Measurements from ENCODE around the gene SLC6A7. TPM values are rescaled to one million over a fixed set of nuclear protein-coding genes. Genes with fewer than 3 reads are reported as not detected.

Gene SLC6A7
- not detected for total RNA-seq
- polyA plus RNA-seq (ENCODE audit: insufficient read depth, low read depth, low replicate concordance): not detected
- long read RNA-seq, donor 1: 0 reads
- long read RNA-seq, donor 2: 0 reads
- long read RNA-seq, donor 3: 0 reads
- long read RNA-seq, donor 4: 0 reads
- long read RNA-seq, donor 5: 0 reads
- long read RNA-seq, donor 6: 0 reads
- long read RNA-seq, donor 7, partial matches to known transcripts: 0 of 1 reads
- long read RNA-seq, donor 7, other reads (novel, unspliced or antisense): 1 of 1 reads
- long read RNA-seq, donor 8: 0 reads
- long read RNA-seq, donor 9: 0 reads
- long read RNA-seq, donor 10: 0 reads

- intact Hi-C loops (cut with DNase I): no loop called here
- no peak for TF ChIP-seq CTCF (IDR thresholded peaks at IDR 0.05; ENCODE audit: borderline replicate concordance, extremely low read depth, insufficient read depth)
- DNase-seq: peak in 1 of 5 donors; percentile 64
- FAIRE-seq: no peak
- no peaks in the 10 kb centered on the region for H3K9me3 ChIP-seq (ENCODE audit: control insufficient read depth in 2 of 3, insufficient read depth in 1 of 3, low read length in 3 of 3)
- peaks cover 0 to 6% (median 0%) of the 10 kb centered on the region in 3 donors for H3K4me1 ChIP-seq (ENCODE audit: control insufficient read depth in 2 of 3, insufficient read depth in 2 of 3, low read depth in 1 of 3, low read length in 3 of 3)
- H3K27ac ChIP-seq (ENCODE audit: low read depth in 2 of 2, low read length in 2 of 2): no peak within 1 kb of the TSS
- H3K36me3 ChIP-seq (ENCODE audit: control insufficient read depth in 2 of 3, insufficient read depth in 3 of 3, low read length in 3 of 3): no peaks in the 10 kb centered on the region
- peaks cover 4% of the 10 kb centered on the region for H3K27me3 ChIP-seq (ENCODE audit: control insufficient read depth, insufficient read depth, low read length)
- no peak within 1 kb of the TSS for H3K4me3 ChIP-seq (ENCODE audit: low read length in 3 of 3)
- no peak within 1 kb of the TSS for H3K9ac ChIP-seq (ENCODE audit: low read length in 3 of 3)
These were observed at the start of gene SLC6A7 for GRCh38 chr5:150189728-150190502. Gene SLC6A7, plus strand, starts transcription at chr5:150190062. Its CDS starts 266 bp downstream, at chr5:150190328.

GRCh38 chr5:150140830-150141229 is 49.0 kb upstream of the SLC6A7 start:
- intact Hi-C loops (cut with DNase I): no loop called here
- Histone ChIP-seq H3K4me1 (ENCODE audit: control insufficient read depth in 2 of 3, insufficient read depth in 2 of 3, low read depth in 1 of 3, low read length in 3 of 3) (peaks cover 23 to 49% (median 39%) of the 10 kb centered on the region in 3 donors), H3K27ac (ENCODE audit: low read depth in 2 of 2, low read length in 2 of 2) (peak overlapping the region in 1 of 2 donors; percentile 85), H3K27me3 (ENCODE audit: control insufficient read depth, insufficient read depth, low read length) (no peaks in the 10 kb centered on the region), H3K36me3 (ENCODE audit: control insufficient read depth in 2 of 3, insufficient read depth in 3 of 3, low read length in 3 of 3) (no peaks in the 10 kb centered on the region), H3K9me3 (ENCODE audit: control insufficient read depth in 2 of 3, insufficient read depth in 1 of 3, low read length in 3 of 3) (no peaks in the 10 kb centered on the region), H3K9ac (ENCODE audit: low read length in 3 of 3) (peak overlapping the region in 1 of 3 donors; percentile 15), H3K4me3 (ENCODE audit: low read length in 3 of 3) (no peak overlapping the region)
- no peak for FAIRE-seq
- TF ChIP-seq CTCF (IDR thresholded peaks at IDR 0.05; ENCODE audit: borderline replicate concordance, extremely low read depth, insufficient read depth): no peak
- peak in 3 of 5 donors; percentile 75 to 92 (median 82) for DNase-seq

- Histone ChIP-seq H3K4me3 (ENCODE audit: low read length in 3 of 3) (no peak overlapping the region), H3K4me1 (ENCODE audit: control insufficient read depth in 2 of 3, insufficient read depth in 2 of 3, low read depth in 1 of 3, low read length in 3 of 3) (peaks cover 23 to 48% (median 39%) of the 10 kb centered on the region in 3 donors), H3K9ac (ENCODE audit: low read length in 3 of 3) (peak overlapping the region in 1 of 3 donors; percentile 15)
These were observed 48.2 kb upstream of the SLC6A7 start for GRCh38 chr5:150141544-150142184.

More at GRCh38 chr5:150141544-150142184, 48.2 kb upstream of the SLC6A7 start:
- no peaks in the 10 kb centered on the region for H3K27me3 ChIP-seq (ENCODE audit: control insufficient read depth, insufficient read depth, low read length)
- no peak for TF ChIP-seq CTCF (IDR thresholded peaks at IDR 0.05; ENCODE audit: borderline replicate concordance, extremely low read depth, insufficient read depth)
- H3K27ac ChIP-seq (ENCODE audit: low read depth in 2 of 2, low read length in 2 of 2): peak overlapping the region; percentile 67 to 85
- no peaks in the 10 kb centered on the region for H3K9me3 ChIP-seq (ENCODE audit: control insufficient read depth in 2 of 3, insufficient read depth in 1 of 3, low read length in 3 of 3)
- peak in 3 of 5 donors; percentile 50 to 75 (median 60) for DNase-seq
- intact Hi-C loops (cut with DNase I): no loop called here
- no peak for FAIRE-seq
- no peaks in the 10 kb centered on the region for H3K36me3 ChIP-seq (ENCODE audit: control insufficient read depth in 2 of 3, insufficient read depth in 3 of 3, low read length in 3 of 3)

Measured in kidney (tissue), 22 donors.